Kidney glomerular epithelial cell (primary cell): ENCODE results near the gene ZNF699.
"Not testable (repeated sequence)": the region's sequence is repeated elsewhere in the genome, so short reads cannot be mapped to it uniquely, and the experiment has no call there.

Source experiments
- DNase-seq: peaks from one replicate; lab custom pipeline; 2025; lab: John Stamatoyannopoulos, UW

The ZNF699 gene

DNA sequence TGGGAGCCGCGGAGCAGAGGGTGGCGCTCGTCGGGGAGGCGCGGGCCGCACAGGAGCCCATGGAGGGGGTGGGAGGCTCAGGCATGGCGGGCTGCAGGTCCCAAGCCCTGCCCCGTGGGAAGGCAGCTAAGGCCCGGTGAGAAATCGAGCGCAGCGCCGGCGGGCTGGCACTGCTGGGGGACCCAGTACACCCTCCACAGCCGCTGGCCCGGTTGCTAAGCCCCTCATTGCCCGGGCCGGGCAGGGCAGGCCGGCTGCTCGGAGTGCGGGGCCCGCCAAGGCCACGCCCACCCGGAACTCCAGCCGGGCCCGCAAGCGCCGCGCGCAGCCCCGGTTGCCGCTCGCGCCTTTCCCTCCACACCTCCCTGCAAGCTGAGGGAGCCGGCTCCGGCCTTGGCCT, 26.2 kb downstream of the ZNF699 start:
- not testable (repeated sequence) for DNase-seq

DNA sequence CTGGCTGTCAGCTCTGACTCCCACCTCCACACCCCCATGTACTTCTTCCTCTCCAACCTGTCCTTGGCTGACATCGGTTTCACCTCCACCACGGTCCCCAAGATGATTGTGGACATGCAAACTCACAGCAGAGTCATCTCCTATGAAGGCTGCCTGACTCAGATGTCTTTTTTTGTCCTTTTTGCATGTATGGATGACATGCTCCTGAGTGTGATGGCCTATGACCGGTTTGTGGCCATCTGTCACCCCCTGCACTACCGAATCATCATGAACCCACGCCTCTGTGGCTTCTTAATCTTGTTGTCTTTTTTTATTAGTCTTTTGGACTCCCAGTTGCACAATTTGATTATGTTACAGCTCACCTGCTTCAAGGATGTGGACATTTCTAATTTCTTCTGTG, 58.4 kb downstream of the ZNF699 start:
- DNase-seq: no peak

DNA sequence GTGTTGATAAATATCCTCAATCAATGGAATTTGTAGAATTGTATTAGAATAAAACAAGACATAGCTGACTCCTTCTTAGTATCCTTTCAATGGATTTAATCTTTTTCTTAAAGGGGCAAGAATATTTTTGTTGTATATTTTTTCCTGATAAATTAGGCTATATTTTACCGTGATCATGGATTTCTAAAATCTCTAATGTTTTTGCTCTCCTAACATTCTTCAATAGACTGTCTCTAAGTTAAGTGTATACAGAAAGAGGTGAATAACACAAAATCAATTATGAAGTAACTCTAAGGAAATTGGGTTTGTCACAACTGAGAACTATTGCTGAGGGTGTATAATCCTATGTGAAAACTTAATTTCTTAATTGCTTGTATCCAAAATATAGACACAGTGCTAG, 59.0 kb downstream of the ZNF699 start, which contains the start of gene OR7E24:
Gene OR7E24, plus strand, starts transcription at position 301 of the 400 bp plus-strand sequence. CDS start 114 bp downstream, outside the sequence.
- DNase-seq: no peak
